Panc1 (cell line): ENCODE measurements around the gene EYA2. TPM values are rescaled to one million over a fixed set of nuclear protein-coding genes. Genes with fewer than 3 reads are reported as not detected.

Experiments used
- ATAC-seq: fragments of 200-7000 bp; cut with Tn5 transposase; 2 replicates; pipeline ENCODE4 v1.9.1; 2020; ENCODE audit warnings: mild to moderate bottlenecking, moderate library complexity
- BruUV-seq: library from RNA; stranded (reverse); fragments of 400-500 nt; replicated peaks from 2 replicates; lab custom pipeline; 2021; lab: Mats Ljungman, UMichigan
- CTCF ChIA-PET: fragments of 300-600 bp; sonication (Branson Sonifier 250); formaldehyde crosslinking; loops from one replicate; lab custom pipeline; 2022; ENCODE audit warnings: antibody characterized with exemption; lab: Charles Lee
- POLR2A ChIA-PET: fragments of 300-600 bp; sonication (Branson Sonifier 250); formaldehyde crosslinking; loops from one replicate; lab custom pipeline; 2022; ENCODE audit warnings: antibody characterized with exemption; lab: Charles Lee
- DNase-seq: peaks from one replicate; pipeline ENCODE4 v3.0.0-alpha.2; 2010; ENCODE audit warnings: low read depth, low spot score
- H3K27ac ChIP-seq: 2 replicates; pipeline ENCODE4 v1.5.1; 2011; ENCODE audit warnings: mild to moderate bottlenecking, low read length, inconsistent platforms
- H3K27me3 ChIP-seq: fragments of 200-500 bp; sonication (Bioruptor generic); 2 replicates; pipeline ENCODE4 v1.6.0; 2014; ENCODE audit warnings: low read length, inconsistent platforms; ENCODE audit not compliant: control insufficient read depth, insufficient read depth
- H3K36me3 ChIP-seq: fragments of 200-500 bp; sonication (Bioruptor generic); 2 replicates; pipeline ENCODE4 v1.5.1; 2014; ENCODE audit warnings: inconsistent platforms, mild to moderate bottlenecking, low read length, moderate library complexity; ENCODE audit not compliant: control insufficient read depth, insufficient read depth
- H3K4me1 ChIP-seq: 2 replicates; pipeline ENCODE4 v1.5.1; 2011; ENCODE audit warnings: inconsistent platforms, mild to moderate bottlenecking, low read length, moderate library complexity; ENCODE audit not compliant: control insufficient read depth, insufficient read depth
- H3K4me3 ChIP-seq, 2 experiments: 2 replicates each; pipeline ENCODE4 v1.5.1; 2011 to 2012; ENCODE audit warnings: low read depth in 2 of 2, low read length in 2 of 2, mild to moderate bottlenecking in 2 of 2, inconsistent platforms in 1 of 2, moderate library complexity in 1 of 2
- H3K9me3 ChIP-seq: fragments of 200-500 bp; sonication (Bioruptor generic); 2 replicates; pipeline ENCODE4 v1.5.1; 2014; ENCODE audit warnings: low read depth, mild to moderate bottlenecking, inconsistent platforms, low read length, moderate library complexity; ENCODE audit not compliant: control insufficient read depth, insufficient read depth
- CTCF ChIP-seq: fragments of 450-650 bp; IDR thresholded peaks from 2 replicates; pipeline ENCODE4 v1.5.1; 2017; ENCODE audit warnings: mild to moderate bottlenecking
- POLR2AphosphoS5 ChIP-seq: IDR thresholded peaks from 2 replicates; pipeline ENCODE4 v1.6.1; 2012; ENCODE audit warnings: mild to moderate bottlenecking, low read depth, low read length, moderate library complexity
- REST ChIP-seq, 2 experiments: IDR thresholded peaks; 2 replicates each; pipeline ENCODE4 v1.6.1; 2011 to 2012; ENCODE audit warnings: low read depth in 2 of 2, control low read depth in 1 of 2, low read length in 1 of 2, mild to moderate bottlenecking in 1 of 2, moderate library complexity in 1 of 2; ENCODE audit not compliant: insufficient read depth in 1 of 2
- SIN3A ChIP-seq: IDR thresholded peaks from 2 replicates; pipeline ENCODE4 v1.6.1; 2012; ENCODE audit warnings: low read depth, mild to moderate bottlenecking, low read length, moderate library complexity, borderline replicate concordance; ENCODE audit not compliant: insufficient read depth
- TCF7L2 ChIP-seq: IDR thresholded peaks from 2 replicates; pipeline ENCODE4 v1.6.1; 2011; ENCODE audit warnings: mild to moderate bottlenecking, low read depth, low read length, inconsistent platforms
- in situ Hi-C: cut with HindIII; loops from 2 replicates; pipeline ENCODE4 v1.10.0; 2016; ENCODE audit warnings: low sequenced_read_pairs, low pct_unique_long_range_greater_than_20kb
- intact Hi-C: fragments of 100-400 bp; cut with micrococcal nuclease; formaldehyde crosslinking; loops from one replicate; pipeline ENCODE4 v1.10.0; 2022; ENCODE audit not compliant: unreplicated experiment
- total RNA-seq: library from RNA; stranded (reverse); gene quantifications from one replicate; pipeline ENCODE4 v1.2.1, GENCODE V29; 2021; ENCODE audit not compliant: unreplicated experiment

The EYA2 gene
- total RNA-seq, 1 experiment from 2014 or later = 1.9 TPM

- no peak for TF ChIP-seq REST (IDR thresholded peaks at IDR 0.05; ENCODE audit: insufficient read depth in 1 of 2, low read depth in 2 of 2, low read length in 1 of 2)
- no peak for TF ChIP-seq SIN3A
- no peak for TF ChIP-seq TCF7L2
- TF ChIP-seq CTCF = no peak
- TF ChIP-seq POLR2AphosphoS5 = no peak
- H3K36me3 ChIP-seq = no peaks in the 10 kb centered on the region
- H3K27ac ChIP-seq = no peak overlapping the region
- no peak for ATAC-seq
- no TSS peak for BruUV-seq
- H3K4me1 ChIP-seq = no peaks in the 10 kb centered on the region
- POLR2A ChIA-PET = no interaction called here
- H3K9me3 ChIP-seq = no peaks in the 10 kb centered on the region
- H3K4me3 ChIP-seq = no peak overlapping the region
- in situ Hi-C loops = no loop called here
- CTCF ChIA-PET = interaction anchor here (0.5 kb wide), 1 partner anchor 816 kb away, joined by 6 read pairs; no protein-coding TSS in a partner anchor
- H3K27me3 ChIP-seq = no peaks in the 10 kb centered on the region; the same call in 1 of the 2 replicates
- no peak for DNase-seq
- intact Hi-C loops = no loop called here
Observed at GRCh38 chr20:46979603-46980241, 85.1 kb downstream of the EYA2 start.

- in situ Hi-C loops = no loop called here
- Histone ChIP-seq H3K27ac (no peak overlapping the region), H3K27me3 (no peaks in the 10 kb centered on the region; the same call in 1 of the 2 replicates), H3K36me3 (no peaks in the 10 kb centered on the region), H3K4me1 (no peaks in the 10 kb centered on the region), H3K9me3 (no peaks in the 10 kb centered on the region), H3K4me3 (no peak overlapping the region)
- ATAC-seq (no peak), DNase-seq (no peak)
- CTCF ChIA-PET = no interaction called here
- intact Hi-C loops = no loop called here
- POLR2A ChIA-PET = no interaction called here
- BruUV-seq = no TSS peak
- TF ChIP-seq CTCF = no peak
- TF ChIP-seq REST (IDR thresholded peaks at IDR 0.05; ENCODE audit: insufficient read depth in 1 of 2, low read depth in 2 of 2, low read length in 1 of 2) = no peak
- no peak for TF ChIP-seq POLR2AphosphoS5
- TF ChIP-seq TCF7L2 = no peak
- TF ChIP-seq SIN3A = no peak
Observed at GRCh38 chr20:46981184-46981583, 86.5 kb downstream of the EYA2 start.
